ENCODE results near the gene HMCN1. TPM values are rescaled to one million over a fixed set of nuclear protein-coding genes. Genes with fewer than 3 reads are reported as not detected.

Gene HMCN1
- total RNA-seq, 1 donor from 2014 or later: 28.0 TPM

DNA sequence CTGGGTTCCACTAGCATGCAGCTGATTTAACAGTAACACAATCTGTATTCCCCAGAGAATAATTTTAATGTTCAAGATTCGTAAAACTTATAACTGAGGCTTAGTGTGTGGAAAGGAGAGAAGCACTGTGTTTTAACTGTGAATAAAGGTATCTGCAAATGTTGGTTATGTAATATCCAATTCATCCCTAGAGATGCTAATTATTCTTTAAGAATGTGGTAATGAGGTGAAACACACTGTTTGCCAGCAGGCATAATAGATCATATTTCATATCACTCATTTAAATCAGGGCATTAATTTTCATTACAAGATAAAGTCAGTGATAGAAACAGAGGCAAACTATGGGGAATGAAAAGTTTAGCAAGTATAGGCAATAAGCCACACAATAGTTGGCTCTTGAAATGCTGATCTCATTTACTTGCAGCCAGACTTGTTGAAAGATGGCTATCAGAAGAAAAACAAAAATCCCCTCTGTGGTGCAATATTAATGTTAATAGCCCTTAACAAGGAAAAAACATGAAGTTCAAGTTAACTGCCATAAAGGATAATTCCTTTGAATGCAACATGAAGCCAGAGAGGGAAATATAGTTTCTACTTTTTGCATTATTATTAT is 33.4 kb downstream of the HMCN1 start:
- intact Hi-C loops (cut with DNase I): no loop called here
- Histone ChIP-seq H3K36me3 (no peaks in the 10 kb centered on the region), H3K9me3 (no peaks in the 10 kb centered on the region), H3K27ac (no peak overlapping the region), H3K4me3 (no peak overlapping the region), H3K4me1 (no peaks in the 10 kb centered on the region), H3K27me3 (ENCODE audit: low read depth) (no peaks in the 10 kb centered on the region)
- DNase-seq: no peak
- ATAC-seq: no peak
- TF ChIP-seq, protein P1, sequence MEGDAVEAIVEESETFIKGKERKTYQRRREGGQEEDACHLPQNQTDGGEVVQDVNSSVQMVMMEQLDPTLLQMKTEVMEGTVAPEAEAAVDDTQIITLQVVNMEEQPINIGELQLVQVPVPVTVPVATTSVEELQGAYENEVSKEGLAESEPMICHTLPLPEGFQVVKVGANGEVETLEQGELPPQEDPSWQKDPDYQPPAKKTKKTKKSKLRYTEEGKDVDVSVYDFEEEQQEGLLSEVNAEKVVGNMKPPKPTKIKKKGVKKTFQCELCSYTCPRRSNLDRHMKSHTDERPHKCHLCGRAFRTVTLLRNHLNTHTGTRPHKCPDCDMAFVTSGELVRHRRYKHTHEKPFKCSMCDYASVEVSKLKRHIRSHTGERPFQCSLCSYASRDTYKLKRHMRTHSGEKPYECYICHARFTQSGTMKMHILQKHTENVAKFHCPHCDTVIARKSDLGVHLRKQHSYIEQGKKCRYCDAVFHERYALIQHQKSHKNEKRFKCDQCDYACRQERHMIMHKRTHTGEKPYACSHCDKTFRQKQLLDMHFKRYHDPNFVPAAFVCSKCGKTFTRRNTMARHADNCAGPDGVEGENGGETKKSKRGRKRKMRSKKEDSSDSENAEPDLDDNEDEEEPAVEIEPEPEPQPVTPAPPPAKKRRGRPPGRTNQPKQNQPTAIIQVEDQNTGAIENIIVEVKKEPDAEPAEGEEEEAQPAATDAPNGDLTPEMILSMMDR (IDR thresholded peaks at IDR 0.05): no peak

DNA sequence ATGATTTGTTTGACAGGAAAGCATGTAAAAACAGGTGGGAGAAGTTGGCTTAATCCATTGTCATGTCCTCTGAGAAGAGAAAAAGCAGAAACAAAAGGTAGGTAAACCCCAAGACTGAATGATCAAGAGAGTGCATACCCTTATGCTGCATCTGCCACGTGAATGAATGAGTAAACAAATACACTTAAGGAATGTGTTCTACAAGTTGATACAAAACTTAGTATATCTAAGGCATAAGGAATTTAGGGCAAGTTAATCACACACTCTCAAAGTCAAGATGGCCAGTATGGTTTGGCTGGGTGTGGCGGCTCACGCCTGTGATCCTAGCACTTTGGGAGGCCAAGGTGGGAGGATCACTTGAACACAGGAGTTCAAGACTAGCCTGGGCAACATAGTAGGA is 34.2 kb downstream of the HMCN1 start:
- ATAC-seq: no peak

DNA sequence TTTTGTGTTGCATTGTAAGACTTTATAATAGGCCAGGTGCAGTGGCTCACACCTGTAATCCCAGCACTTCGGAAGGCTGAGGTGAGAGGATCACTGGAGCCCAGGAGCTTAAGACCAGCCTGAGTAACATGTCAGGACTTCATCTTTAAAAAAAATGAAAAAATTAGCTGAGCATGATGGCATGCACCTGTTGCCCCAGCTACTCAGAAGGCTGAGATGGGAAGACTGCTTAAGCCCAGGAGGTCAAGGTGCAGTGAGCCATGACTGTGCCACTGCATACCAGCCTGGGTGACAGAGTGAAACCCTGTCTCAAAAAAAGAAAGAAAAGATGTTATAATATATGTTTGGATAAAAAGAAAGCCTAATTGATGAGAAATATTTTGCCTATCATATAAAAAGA is 34.9 kb downstream of the HMCN1 start:
- Histone ChIP-seq H3K4me1 (no peaks in the 10 kb centered on the region), H3K36me3 (no peaks in the 10 kb centered on the region), H3K27me3 (ENCODE audit: low read depth) (no peaks in the 10 kb centered on the region), H3K27ac (no peak overlapping the region), H3K9me3 (no peaks in the 10 kb centered on the region), H3K4me3 (no peak overlapping the region)
- intact Hi-C loops (cut with DNase I): no loop called here
- TF ChIP-seq, protein P1 (IDR thresholded peaks at IDR 0.05): no peak
- ATAC-seq (no peak), DNase-seq (no peak)

More for the DNA sequence above, 34.2 kb downstream of the HMCN1 start:
- Histone ChIP-seq H3K27ac (no peak overlapping the region), H3K4me3 (no peak overlapping the region), H3K36me3 (no peaks in the 10 kb centered on the region), H3K9me3 (no peaks in the 10 kb centered on the region), H3K27me3 (ENCODE audit: low read depth) (no peaks in the 10 kb centered on the region), H3K4me1 (no peaks in the 10 kb centered on the region)
- no peak for DNase-seq
- TF ChIP-seq, protein P1 (IDR thresholded peaks at IDR 0.05): no peak
- intact Hi-C loops (cut with DNase I): no loop called here

DNA sequence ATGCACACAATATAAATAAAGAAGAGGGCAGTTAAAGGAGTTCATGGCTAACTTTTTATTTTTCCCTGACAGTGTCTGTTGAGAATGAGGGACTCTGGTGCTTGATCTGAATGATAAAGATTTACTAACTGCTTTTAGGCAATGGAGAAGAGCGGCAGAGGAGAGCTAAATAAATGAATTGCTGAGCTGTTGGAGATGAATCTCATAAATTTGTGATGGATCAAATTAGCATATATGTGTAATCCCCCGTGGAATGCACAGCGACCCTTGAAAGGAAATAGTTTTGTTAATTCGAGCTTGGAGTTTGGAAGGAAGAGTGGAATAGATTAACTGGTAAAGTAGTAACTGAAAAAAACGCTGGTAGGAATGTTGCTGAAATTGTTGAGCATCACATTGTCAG is 40.2 kb downstream of the HMCN1 start:
- DNase-seq (no peak), ATAC-seq (no peak)
- H3K36me3 ChIP-seq: no peaks in the 10 kb centered on the region
- H3K9me3 ChIP-seq: no peaks in the 10 kb centered on the region
- TF ChIP-seq, protein P1 (IDR thresholded peaks at IDR 0.05): no peak
- intact Hi-C loops (cut with DNase I): no loop called here
- H3K27me3 ChIP-seq (ENCODE audit: low read depth): no peaks in the 10 kb centered on the region
- no peak overlapping the region for H3K4me3 ChIP-seq
- H3K4me1 ChIP-seq: no peaks in the 10 kb centered on the region
- H3K27ac ChIP-seq: no peak overlapping the region

DNA sequence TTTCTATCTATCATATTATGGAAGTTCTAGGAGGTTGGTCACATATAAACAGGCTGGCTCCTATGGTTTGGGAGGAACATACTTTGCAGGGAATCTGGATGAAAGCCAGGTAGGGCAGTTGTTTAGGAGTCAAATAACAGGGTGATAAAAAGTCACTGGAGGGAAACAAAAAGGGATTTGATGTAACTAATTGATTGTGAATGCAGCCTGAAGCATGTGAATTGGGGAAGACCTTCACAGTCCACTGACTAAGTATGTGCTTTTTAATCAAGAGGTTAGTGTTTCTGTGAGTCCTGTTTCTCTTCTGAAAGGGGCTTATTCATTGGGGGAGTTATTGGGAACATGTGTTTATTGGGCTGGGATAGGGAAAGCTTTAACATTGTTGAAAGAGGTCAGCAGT is 41.3 kb downstream of the HMCN1 start:
- Histone ChIP-seq H3K4me3 (no peak overlapping the region), H3K4me1 (no peaks in the 10 kb centered on the region), H3K9me3 (no peaks in the 10 kb centered on the region), H3K36me3 (no peaks in the 10 kb centered on the region), H3K27ac (no peak overlapping the region), H3K27me3 (ENCODE audit: low read depth) (no peaks in the 10 kb centered on the region)
- ATAC-seq: no peak
- TF ChIP-seq, protein P1 (IDR thresholded peaks at IDR 0.05): no peak
- no peak for DNase-seq
- intact Hi-C loops (cut with DNase I): no loop called here
